ENCODE measurements around the gene NEU3.

- no peak for TF ChIP-seq ZFP3 (CRISPR knock-in tag; IDR thresholded peaks at IDR 0.05)
- no peak for TF ChIP-seq PATZ1 (CRISPR knock-in tag; IDR thresholded peaks at IDR 0.05; ENCODE audit: borderline replicate concordance)
- TF ChIP-seq RARB (CRISPR knock-in tag; IDR thresholded peaks at IDR 0.05) = no peak
- TF ChIP-seq ZFP30 (CRISPR knock-in tag; IDR thresholded peaks at IDR 0.05) = no peak
- TF ChIP-seq POU6F1 (CRISPR knock-in tag; IDR thresholded peaks at IDR 0.05; ENCODE audit: borderline replicate concordance, low read depth) = no peak
These were observed 10.7 kb upstream of the NEU3 start for GRCh38 chr11:74978041-74978440.

Data from SK-N-SH treated with all-trans-retinoic acid at 6 μM for 48 hours (cell line).